ENCODE data around the gene NEMP1. TPM values are rescaled to one million over a fixed set of nuclear protein-coding genes. Genes with fewer than 3 reads are reported as not detected.
"Not testable (repeated sequence)": the region's sequence is repeated elsewhere in the genome, so short reads cannot be mapped to it uniquely, and the experiment has no call there.

The NEMP1 gene
- total RNA-seq, 1 experiment from 2014 or later = 36.6 TPM

- H4K20me1 ChIP-seq (ENCODE audit: insufficient read depth) = no peaks in the 10 kb centered on the region
- H3K9me3 ChIP-seq (ENCODE audit: insufficient read depth, low read depth) = no peaks in the 10 kb centered on the region
- H3K79me2 ChIP-seq (ENCODE audit: low read depth) = no peaks in the 10 kb centered on the region
- no peak overlapping the region for H3K4me3 ChIP-seq
- H3K27me3 ChIP-seq (ENCODE audit: insufficient read depth, low read depth) = peaks cover 25% of the 10 kb centered on the region
- TF ChIP-seq EZH2 (IDR thresholded peaks at IDR 0.05; ENCODE audit: low read depth) (no peak), CTCF (conservative IDR thresholded peaks at IDR 0.05) (no peak)
- H3K27ac ChIP-seq = peak overlapping the region; percentile 16; the same call in 1 of the 2 replicates
- H3K4me2 ChIP-seq = peak overlapping the region; percentile 26
- BruUV-seq (replicated peaks) = no TSS peak
- H3F3A ChIP-seq (ENCODE audit: insufficient read depth, low read depth) = no peaks in the 10 kb centered on the region
- H2AFZ ChIP-seq = 0 out of 2 replicates have a peak overlapping the region, but pooled peaks have one; percentile 37
- intact Hi-C loops (cut with micrococcal nuclease; ENCODE audit: unreplicated experiment) = no loop called here
- H3K4me1 ChIP-seq (replicated peaks; ENCODE audit: insufficient read depth) = peaks cover 10% of the 10 kb centered on the region
- no peak for DNase-seq
- CTCF ChIA-PET = no interaction called here
- no peaks in the 10 kb centered on the region for H3K36me3 ChIP-seq (ENCODE audit: low read depth)
- POLR2A ChIA-PET (ENCODE audit: unreplicated experiment) = no interaction called here
- H3K9me2 ChIP-seq (ENCODE audit: insufficient read depth) = no peaks in the 10 kb centered on the region
These were observed 59.7 kb downstream of the NEMP1 start for GRCh38 chr12:57018906-57019305.

- Histone ChIP-seq H3K4me1 (replicated peaks; ENCODE audit: insufficient read depth) (peaks cover 10% of the 10 kb centered on the region), H3K27ac (0 out of 2 replicates have a peak overlapping the region, but pooled peaks have one; percentile 16), H3K4me2 (peak overlapping the region; percentile 26), H3K27me3 (ENCODE audit: insufficient read depth, low read depth) (peaks cover 31% of the 10 kb centered on the region)
- H4K20me1 ChIP-seq (ENCODE audit: insufficient read depth); H3K9me3 ChIP-seq (ENCODE audit: insufficient read depth, low read depth); H3K36me3 ChIP-seq (ENCODE audit: low read depth); BruUV-seq (replicated peaks); H3K9me2 ChIP-seq (ENCODE audit: insufficient read depth); H3F3A ChIP-seq (ENCODE audit: insufficient read depth, low read depth); H3K4me3 ChIP-seq; H2AFZ ChIP-seq; intact Hi-C loops (cut with micrococcal nuclease; ENCODE audit: unreplicated experiment); H3K79me2 ChIP-seq (ENCODE audit: low read depth): not testable (repeated sequence)
- peak; percentile 23 to 53 for DNase-seq
- ChIA-PET POLR2A (ENCODE audit: unreplicated experiment) (interaction anchor here (0.6 kb wide), 1 partner anchor 253 kb away, joined by 3 read pairs; no protein-coding TSS in a partner anchor), CTCF (interaction anchor here (0.6 to 0.7 kb wide), 5 partner anchors 25 to 513 kb away, joined by 3 to 15 read pairs (median 3); no protein-coding TSS in a partner anchor)
These were observed 60.2 kb downstream of the NEMP1 start for GRCh38 chr12:57018353-57018752.

GRCh38 chr12:57016348-57016747 lies 62.2 kb downstream of the NEMP1 start, which contains the start of gene TAC3:
TAC3 (minus strand) TSS chr12:57016529; CDS start chr12:57015797, 732 bp downstream.
- no peak within 1 kb of the TSS for H3K27ac ChIP-seq
- peaks cover 10% of the 10 kb centered on the region for H3K4me1 ChIP-seq (replicated peaks; ENCODE audit: insufficient read depth)
- no peak for TF ChIP-seq CTCF (conservative IDR thresholded peaks at IDR 0.05)
- no peak for TF ChIP-seq EZH2 (IDR thresholded peaks at IDR 0.05; ENCODE audit: low read depth)
- no peak within 1 kb of the TSS for H2AFZ ChIP-seq
- H3K4me3 ChIP-seq = no peak within 1 kb of the TSS
- intact Hi-C loops (cut with micrococcal nuclease; ENCODE audit: unreplicated experiment) = no loop called here
- POLR2A ChIA-PET (ENCODE audit: unreplicated experiment) = interaction anchor here (0.6 to 0.7 kb wide), 2 partner anchors 49 to 382 kb away, joined by 6 to 9 read pairs; no protein-coding TSS in a partner anchor
- no peaks in the 10 kb centered on the region for H3K9me2 ChIP-seq (ENCODE audit: insufficient read depth)
- no peaks in the 10 kb centered on the region for H3K36me3 ChIP-seq (ENCODE audit: low read depth)
- no peaks in the 10 kb centered on the region for H3F3A ChIP-seq (ENCODE audit: insufficient read depth, low read depth)
- H4K20me1 ChIP-seq (ENCODE audit: insufficient read depth) = no peaks in the 10 kb centered on the region
- no TSS peak for BruUV-seq (replicated peaks)
- no peak for DNase-seq
- H3K9me3 ChIP-seq (ENCODE audit: insufficient read depth, low read depth) = no peaks in the 10 kb centered on the region
- CTCF ChIA-PET = interaction anchor here (0.6 kb wide), 2 partner anchors 13 to 109 kb away, joined by 3 to 4 read pairs; no protein-coding TSS in a partner anchor
- H3K27me3 ChIP-seq (ENCODE audit: insufficient read depth, low read depth) = peaks cover 48% of the 10 kb centered on the region
- no peak within 1 kb of the TSS for H3K4me2 ChIP-seq
- H3K79me2 ChIP-seq (ENCODE audit: low read depth) = no peaks in the 10 kb centered on the region

All from PC-9 (cell line).